ENCODE results near the gene SGF29.
"Not testable (repeated sequence)": the region's sequence is repeated elsewhere in the genome, so short reads cannot be mapped to it uniquely, and the experiment has no call there.

SGF29 gene

GRCh38 chr16:28569021-28569420 is 15.3 kb downstream of the SGF29 start:
- DNase-seq, result no peak

- no peak for DNase-seq
Observed at GRCh38 chr16:28569968-28570752, 16.4 kb downstream of the SGF29 start.

- DNase-seq, result peak; percentile 69
Observed at GRCh38 chr16:28572696-28573510, 19.2 kb downstream of the SGF29 start.

- no peak for DNase-seq
Observed at GRCh38 chr16:28573738-28574718, 20.3 kb downstream of the SGF29 start.

GRCh38 chr16:28574925-28575324 is 21.2 kb downstream of the SGF29 start:
- no peak for DNase-seq

- no peak for DNase-seq
Observed at GRCh38 chr16:28575446-28576109, 21.9 kb downstream of the SGF29 start.

- DNase-seq, result no peak
Observed at GRCh38 chr16:28580726-28581315, 27.1 kb downstream of the SGF29 start.

GRCh38 chr16:28585674-28586073 is 32.0 kb downstream of the SGF29 start:
- DNase-seq, result no peak

- DNase-seq, result no peak
Observed at GRCh38 chr16:28586466-28586865, 32.7 kb downstream of the SGF29 start.

GRCh38 chr16:28587386-28587785 is 33.7 kb downstream of the SGF29 start:
- no peak for DNase-seq

GRCh38 chr16:28589069-28589468 is 35.3 kb downstream of the SGF29 start:
- DNase-seq, result no peak

- DNase-seq, result no peak
Observed at GRCh38 chr16:28589930-28590329, 36.2 kb downstream of the SGF29 start.

GRCh38 chr16:28590384-28591340 is 36.9 kb downstream of the SGF29 start:
- DNase-seq, result no peak

- DNase-seq, result no peak
Observed at GRCh38 chr16:28591355-28591754, 37.6 kb downstream of the SGF29 start.

GRCh38 chr16:28592511-28592910 is 38.8 kb downstream of the SGF29 start:
- no peak for DNase-seq

- no peak for DNase-seq
Observed at GRCh38 chr16:28592979-28593553, 39.3 kb downstream of the SGF29 start.

GRCh38 chr16:28595451-28595850 is 41.7 kb downstream of the SGF29 start:
- not testable (repeated sequence) for DNase-seq

- no peak for DNase-seq
Observed at GRCh38 chr16:28596115-28596630, 42.5 kb downstream of the SGF29 start.

GRCh38 chr16:28596840-28597691 is 43.3 kb downstream of the SGF29 start, which contains the start of gene SULT1A2:
Gene SULT1A2 (minus strand): TSS chr16:28597050. CDS start chr16:28595930, 1,120 bp downstream.
- no peak for DNase-seq

Data from right forelimb (tissue), 1 donor.